Thyroid gland (tissue), 4 donors: Measurements from ENCODE around the gene RASA3. TPM values are rescaled to one million over a fixed set of nuclear protein-coding genes. Genes with fewer than 3 reads are reported as not detected.

Experiments
- DNase-seq, 2 donors: peaks; one replicate each; pipeline ENCODE4 v3.0.0-alpha.2; 2019
- H3K27ac ChIP-seq, 3 donors: fragments of 200-600 bp; sonication (generic); 1 replicate in 2 of 3; 2 replicates in 1 of 3; pipeline ENCODE4 v1.5.1; 2016 to 2019; ENCODE audit warnings: mild to moderate bottlenecking in 1 of 3, moderate library complexity in 1 of 3
- H3K27me3 ChIP-seq: fragments of 200-600 bp; sonication (generic); one replicate; pipeline ENCODE4 v1.5.1; 2019
- H3K36me3 ChIP-seq, 2 donors: fragments of 200-600 bp; sonication (generic); one replicate each; pipeline ENCODE4 v1.5.1; 2016 to 2019
- H3K4me1 ChIP-seq, 2 donors: fragments of 200-600 bp; sonication (generic); one replicate each; pipeline ENCODE4 v1.5.1; 2017 to 2019
- H3K4me3 ChIP-seq, 3 donors: fragments of 200-600 bp; sonication (generic); replicated peaks in 1 of 3; 1 replicate in 2 of 3; 2 replicates in 1 of 3; pipeline ENCODE4 v1.5.1; 2016; ENCODE audit warnings: mild to moderate bottlenecking in 1 of 3
- H3K9me3 ChIP-seq: fragments of 200-600 bp; sonication (generic); one replicate; pipeline ENCODE4 v1.5.1; 2017
- POLR2A ChIP-seq, 2 donors: fragments of 450-650 bp; IDR thresholded peaks; one replicate each; pipeline ENCODE4 v1.6.1; 2017; ENCODE audit warnings: antibody characterized with exemption in 2 of 2, mild to moderate bottlenecking in 2 of 2, moderate library complexity in 1 of 2
- WGBS, 2 donors: methylation state at CpG; one replicate each; pipeline ENCODE4 v1.1.5; 2017; 5-methylcytosine and 5-hydroxymethylcytosine counted together
- intact Hi-C: fragments of 100-400 bp; cut with DNase I; formaldehyde crosslinking; loops from one replicate; pipeline ENCODE4 v1.15.1; 2023
- total RNA-seq, 4 donors: library from RNA; depleted of rRNA; stranded (reverse); fragments of >200 nt; gene quantifications; one replicate each; pipeline ENCODE4 v1.2.3, GENCODE V29; 2016
- TF ChIP-seq, protein P1 (sequence below), 6 experiments: fragments of 200-600 bp in 3 of 6; fragments of 450-650 bp in 3 of 6; sonication (generic) in 3 of 6; IDR thresholded peaks; one replicate each; pipeline ENCODE4 v1.5.1; 2016 to 2019; ENCODE audit warnings: antibody characterized with exemption in 6 of 6, mild to moderate bottlenecking in 2 of 6, inconsistent platforms in 1 of 6, moderate library complexity in 1 of 6

RASA3 gene
- total RNA-seq, 4 donors from 2014 or later, result 22.3 to 32.3 (median 25.5) TPM

DNA sequence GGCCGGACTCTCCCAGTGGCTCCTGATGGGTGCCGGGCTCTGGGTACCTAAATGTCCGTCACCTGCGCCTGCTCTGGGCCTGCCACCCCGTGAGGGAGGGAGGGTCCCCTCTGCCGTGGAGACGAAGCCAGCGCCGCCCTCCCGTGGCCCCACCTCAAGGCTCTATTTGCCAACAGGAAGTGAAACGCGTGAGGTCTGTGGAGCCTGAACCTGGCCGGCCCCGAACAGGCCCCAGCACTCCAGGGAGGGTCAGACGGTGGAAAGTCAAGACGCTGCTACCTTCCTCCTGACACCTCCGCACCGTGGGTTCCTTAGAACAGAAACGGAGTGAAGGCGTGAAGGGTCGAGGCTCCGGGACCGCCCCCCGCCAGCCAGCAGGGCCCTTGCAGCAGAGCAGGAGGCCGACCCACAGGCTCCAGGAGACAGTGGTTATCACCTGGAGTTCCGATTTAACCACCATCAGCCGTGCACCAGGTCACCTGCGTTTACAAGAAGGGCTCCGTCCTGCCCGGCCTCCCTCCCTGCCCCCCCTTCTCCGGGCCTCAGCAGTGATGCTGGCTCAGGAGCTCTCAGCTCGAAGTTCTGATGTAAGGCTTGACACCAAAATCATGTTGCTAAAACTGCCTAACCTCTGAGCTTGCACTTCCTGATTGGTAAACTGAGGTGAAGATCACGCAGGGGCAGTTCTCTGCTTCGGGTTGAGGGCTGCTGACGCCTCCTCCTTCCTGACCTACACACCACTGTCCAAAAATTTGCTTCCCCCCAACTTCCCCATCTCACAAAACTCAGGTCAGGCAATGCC, 107.6 kb downstream of the RASA3 start:
- H3K27ac ChIP-seq, result no peak overlapping the region
- H3K36me3 ChIP-seq, result peaks cover 0 to 6% of the 10 kb centered on the region in 2 donors
- WGBS, 2 donors, result 88 to 91% methylated on average over 20 to 35 of the region's 35 CpGs
- no peak overlapping the region for H3K4me3 ChIP-seq
- no peaks in the 10 kb centered on the region for H3K27me3 ChIP-seq
- DNase-seq, result no peak
- TF ChIP-seq POLR2A (IDR thresholded peaks at IDR 0.05), result no peak
- TF ChIP-seq, protein P1, sequence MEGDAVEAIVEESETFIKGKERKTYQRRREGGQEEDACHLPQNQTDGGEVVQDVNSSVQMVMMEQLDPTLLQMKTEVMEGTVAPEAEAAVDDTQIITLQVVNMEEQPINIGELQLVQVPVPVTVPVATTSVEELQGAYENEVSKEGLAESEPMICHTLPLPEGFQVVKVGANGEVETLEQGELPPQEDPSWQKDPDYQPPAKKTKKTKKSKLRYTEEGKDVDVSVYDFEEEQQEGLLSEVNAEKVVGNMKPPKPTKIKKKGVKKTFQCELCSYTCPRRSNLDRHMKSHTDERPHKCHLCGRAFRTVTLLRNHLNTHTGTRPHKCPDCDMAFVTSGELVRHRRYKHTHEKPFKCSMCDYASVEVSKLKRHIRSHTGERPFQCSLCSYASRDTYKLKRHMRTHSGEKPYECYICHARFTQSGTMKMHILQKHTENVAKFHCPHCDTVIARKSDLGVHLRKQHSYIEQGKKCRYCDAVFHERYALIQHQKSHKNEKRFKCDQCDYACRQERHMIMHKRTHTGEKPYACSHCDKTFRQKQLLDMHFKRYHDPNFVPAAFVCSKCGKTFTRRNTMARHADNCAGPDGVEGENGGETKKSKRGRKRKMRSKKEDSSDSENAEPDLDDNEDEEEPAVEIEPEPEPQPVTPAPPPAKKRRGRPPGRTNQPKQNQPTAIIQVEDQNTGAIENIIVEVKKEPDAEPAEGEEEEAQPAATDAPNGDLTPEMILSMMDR (IDR thresholded peaks at IDR 0.05), result no peak
- no peaks in the 10 kb centered on the region for H3K9me3 ChIP-seq
- peaks cover 5 to 12% of the 10 kb centered on the region in 2 donors for H3K4me1 ChIP-seq
- intact Hi-C loops, result no loop called here

DNA sequence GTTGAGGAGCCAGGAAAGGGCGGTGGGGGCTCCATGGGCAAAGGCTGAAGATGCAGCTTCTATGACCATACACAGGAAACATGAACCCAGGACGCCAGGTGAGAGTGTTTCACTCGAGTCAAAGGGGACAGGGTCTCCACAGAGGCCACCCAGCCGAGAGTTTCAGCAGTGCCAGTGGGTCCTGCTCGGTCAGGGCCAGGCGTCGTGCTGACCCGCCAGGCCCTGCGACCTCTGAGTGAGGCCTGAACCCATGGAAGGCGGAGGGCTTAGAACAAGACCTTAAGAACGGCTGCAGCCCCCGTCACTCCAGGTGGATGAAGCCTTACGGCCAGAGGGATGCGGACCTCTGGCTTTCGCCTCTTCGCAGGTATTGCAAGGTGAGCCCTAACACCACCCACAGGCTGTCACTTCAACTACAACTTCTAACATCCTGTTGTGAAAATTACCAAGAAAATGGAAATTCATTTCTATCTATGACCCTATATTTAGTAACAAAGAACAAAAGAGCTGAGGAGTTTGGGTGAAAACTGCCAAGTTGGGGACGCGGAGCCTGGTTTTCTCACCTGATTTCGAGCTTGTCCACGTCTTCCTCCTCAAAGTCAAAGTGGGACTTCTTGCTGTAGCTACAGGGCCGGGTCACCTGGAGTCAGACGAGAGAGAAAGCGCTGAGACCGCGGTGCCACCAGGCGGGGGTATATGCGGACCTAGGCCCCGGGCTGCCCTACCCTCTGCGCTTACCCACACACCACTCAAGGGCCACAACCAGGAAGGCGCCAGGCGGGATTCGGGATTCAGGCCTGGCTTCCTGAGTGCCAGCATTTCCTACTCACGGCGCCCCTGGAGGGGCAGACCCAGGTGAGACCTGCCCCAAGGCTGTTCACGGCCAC, 108.5 kb downstream of the RASA3 start:
- Histone ChIP-seq H3K9me3 (no peaks in the 10 kb centered on the region), H3K4me1 (peaks cover 5 to 12% of the 10 kb centered on the region in 2 donors), H3K27me3 (no peaks in the 10 kb centered on the region), H3K4me3 (no peak overlapping the region), H3K36me3 (peaks cover 0 to 6% of the 10 kb centered on the region in 2 donors), H3K27ac (no peak overlapping the region)
- 95% methylated on average over 26 to 35 of the region's 35 CpGs for WGBS, 2 donors
- TF ChIP-seq POLR2A (IDR thresholded peaks at IDR 0.05), result no peak
- TF ChIP-seq, protein P1 (IDR thresholded peaks at IDR 0.05), result no peak
- no peak for DNase-seq
- intact Hi-C loops, result no loop called here

DNA sequence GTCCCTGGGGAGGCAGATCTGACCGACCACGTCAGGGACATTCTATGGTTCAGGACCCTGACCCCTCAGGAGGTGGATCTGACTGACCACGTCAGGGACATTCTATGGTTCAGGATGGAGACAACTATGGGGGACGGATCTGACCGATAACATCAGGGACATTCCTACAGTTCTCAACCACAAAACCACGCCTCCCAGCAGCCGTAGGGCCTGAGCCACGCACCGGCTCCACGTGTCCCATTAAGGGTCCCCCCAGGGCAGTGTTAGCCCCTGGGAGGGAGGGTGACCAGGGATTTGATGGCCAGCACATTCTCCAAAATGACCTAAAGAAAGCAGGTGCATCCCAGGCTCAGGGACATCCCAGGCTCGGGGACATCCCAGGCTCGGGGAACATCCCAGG, 109.5 kb downstream of the RASA3 start:
- no peak overlapping the region for H3K27ac ChIP-seq
- H3K27me3 ChIP-seq, result no peaks in the 10 kb centered on the region
- TF ChIP-seq POLR2A (IDR thresholded peaks at IDR 0.05), result no peak
- TF ChIP-seq, protein P1 (IDR thresholded peaks at IDR 0.05), result no peak
- peaks cover 4 to 12% of the 10 kb centered on the region in 2 donors for H3K4me1 ChIP-seq
- WGBS, 2 donors, result 86 to 94% methylated on average over 7 to 9 of the region's 12 CpGs
- no peak for DNase-seq
- H3K4me3 ChIP-seq, result no peak overlapping the region
- H3K9me3 ChIP-seq, result no peaks in the 10 kb centered on the region
- H3K36me3 ChIP-seq, result peaks cover 0 to 11% of the 10 kb centered on the region in 2 donors
- intact Hi-C loops, result no loop called here

GRCh38 chr13:114022309-114022669, 110.1 kb downstream of the RASA3 start:
- TF ChIP-seq POLR2A (IDR thresholded peaks at IDR 0.05), result no peak
- TF ChIP-seq, protein P1 (IDR thresholded peaks at IDR 0.05), result no peak
- peaks cover 0 to 12% of the 10 kb centered on the region in 2 donors for H3K4me1 ChIP-seq
- H3K36me3 ChIP-seq, result peaks cover 0 to 11% of the 10 kb centered on the region in 2 donors
- H3K27ac ChIP-seq, result no peak overlapping the region
- no peak for DNase-seq
- no peaks in the 10 kb centered on the region for H3K9me3 ChIP-seq
- 89 to 96% methylated on average over 7 to 9 of the region's 9 CpGs for WGBS, 2 donors
- no peak overlapping the region for H3K4me3 ChIP-seq
- no peaks in the 10 kb centered on the region for H3K27me3 ChIP-seq
- intact Hi-C loops, result no loop called here
